Fibroblast of villous mesenchyme (primary cell): ENCODE data around the gene FLNC. TPM values are rescaled to one million over a fixed set of nuclear protein-coding genes. Genes with fewer than 3 reads are reported as not detected.

Source experiments
- DNase-seq: peaks from one replicate; pipeline ENCODE4 v3.0.0-alpha.2; 2010; ENCODE audit warnings: low read depth
- H3K4me3 ChIP-seq: 2 replicates; pipeline ENCODE4 v1.5.1; 2011; ENCODE audit warnings: low read depth, mild to moderate bottlenecking, low read length
- total RNA-seq: library from RNA; depleted of rRNA; stranded (reverse); fragments of >200 nt; gene quantifications from 2 replicates; pipeline ENCODE4 v1.2.3, GENCODE V29; 2012
- TF ChIP-seq, protein P1 (sequence below): IDR thresholded peaks from 2 replicates; pipeline ENCODE4 v1.5.1; 2012; ENCODE audit warnings: low read depth, mild to moderate bottlenecking, low read length; ENCODE audit not compliant: insufficient read depth

Gene FLNC
- total RNA-seq, 1 donor = 185 TPM

DNA sequence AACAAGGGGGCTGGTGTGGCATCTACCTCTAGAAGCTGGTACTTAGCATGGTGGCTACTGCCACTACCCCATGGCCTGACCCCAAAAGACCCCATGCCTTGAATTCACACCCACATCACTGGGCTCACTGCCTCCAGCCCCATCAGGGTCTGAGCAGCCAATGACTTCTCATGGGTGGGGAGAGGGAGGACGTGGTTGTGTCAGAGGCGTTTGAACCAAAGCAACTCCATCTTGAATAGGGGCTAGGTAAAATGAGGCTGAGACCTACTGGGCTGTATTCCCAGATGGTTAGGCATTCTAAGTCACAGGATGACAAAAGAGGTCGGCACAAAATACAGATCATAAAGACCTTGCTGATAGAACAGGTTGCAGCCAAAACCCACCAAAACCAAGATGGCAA, 65.1 kb downstream of the FLNC start:
- TF ChIP-seq, protein P1, sequence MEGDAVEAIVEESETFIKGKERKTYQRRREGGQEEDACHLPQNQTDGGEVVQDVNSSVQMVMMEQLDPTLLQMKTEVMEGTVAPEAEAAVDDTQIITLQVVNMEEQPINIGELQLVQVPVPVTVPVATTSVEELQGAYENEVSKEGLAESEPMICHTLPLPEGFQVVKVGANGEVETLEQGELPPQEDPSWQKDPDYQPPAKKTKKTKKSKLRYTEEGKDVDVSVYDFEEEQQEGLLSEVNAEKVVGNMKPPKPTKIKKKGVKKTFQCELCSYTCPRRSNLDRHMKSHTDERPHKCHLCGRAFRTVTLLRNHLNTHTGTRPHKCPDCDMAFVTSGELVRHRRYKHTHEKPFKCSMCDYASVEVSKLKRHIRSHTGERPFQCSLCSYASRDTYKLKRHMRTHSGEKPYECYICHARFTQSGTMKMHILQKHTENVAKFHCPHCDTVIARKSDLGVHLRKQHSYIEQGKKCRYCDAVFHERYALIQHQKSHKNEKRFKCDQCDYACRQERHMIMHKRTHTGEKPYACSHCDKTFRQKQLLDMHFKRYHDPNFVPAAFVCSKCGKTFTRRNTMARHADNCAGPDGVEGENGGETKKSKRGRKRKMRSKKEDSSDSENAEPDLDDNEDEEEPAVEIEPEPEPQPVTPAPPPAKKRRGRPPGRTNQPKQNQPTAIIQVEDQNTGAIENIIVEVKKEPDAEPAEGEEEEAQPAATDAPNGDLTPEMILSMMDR = no peak
- no peak overlapping the region for H3K4me3 ChIP-seq
- DNase-seq = no peak

DNA sequence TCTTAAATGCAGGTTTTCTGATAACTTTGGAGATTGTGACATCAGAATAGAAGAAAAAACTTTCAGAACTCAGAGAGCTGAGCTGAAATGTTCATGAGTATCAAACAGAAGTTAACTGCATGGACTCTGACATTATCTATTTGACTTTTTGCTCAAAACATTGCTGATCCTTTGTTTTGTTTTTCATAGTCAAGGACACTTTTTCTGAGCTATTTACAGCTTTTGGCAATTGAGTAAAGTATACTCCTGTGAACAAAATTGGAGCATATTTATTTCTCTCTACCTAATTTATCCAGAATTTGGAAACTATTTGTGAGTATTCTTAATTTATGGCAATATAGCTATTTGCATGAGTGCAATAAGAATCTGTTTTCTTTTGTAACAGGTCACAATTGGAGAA, 69.2 kb downstream of the FLNC start:
- no peak for DNase-seq
- TF ChIP-seq, protein P1 = no peak
- H3K4me3 ChIP-seq = no peak overlapping the region

DNA sequence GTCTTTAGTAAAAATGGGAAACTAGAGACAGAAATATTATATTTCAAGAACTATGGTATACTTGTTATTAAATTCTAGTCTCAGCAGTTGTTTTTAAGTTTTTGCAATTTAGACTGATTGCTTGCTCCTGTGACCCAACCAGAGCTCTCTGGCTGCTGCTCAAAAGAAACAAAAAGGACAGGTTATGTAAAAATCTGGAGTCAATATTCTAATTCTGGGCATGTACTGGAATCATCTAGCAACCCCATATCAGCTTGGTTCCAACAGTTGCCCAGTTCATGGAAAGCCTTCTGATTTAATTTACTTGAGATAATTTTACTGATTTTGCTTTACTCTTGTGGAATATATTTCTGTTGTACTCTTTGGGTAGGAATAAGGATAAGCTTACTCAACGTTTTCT, 70.0 kb downstream of the FLNC start:
- TF ChIP-seq, protein P1 = no peak
- H3K4me3 ChIP-seq = no peak overlapping the region
- DNase-seq = no peak

DNA sequence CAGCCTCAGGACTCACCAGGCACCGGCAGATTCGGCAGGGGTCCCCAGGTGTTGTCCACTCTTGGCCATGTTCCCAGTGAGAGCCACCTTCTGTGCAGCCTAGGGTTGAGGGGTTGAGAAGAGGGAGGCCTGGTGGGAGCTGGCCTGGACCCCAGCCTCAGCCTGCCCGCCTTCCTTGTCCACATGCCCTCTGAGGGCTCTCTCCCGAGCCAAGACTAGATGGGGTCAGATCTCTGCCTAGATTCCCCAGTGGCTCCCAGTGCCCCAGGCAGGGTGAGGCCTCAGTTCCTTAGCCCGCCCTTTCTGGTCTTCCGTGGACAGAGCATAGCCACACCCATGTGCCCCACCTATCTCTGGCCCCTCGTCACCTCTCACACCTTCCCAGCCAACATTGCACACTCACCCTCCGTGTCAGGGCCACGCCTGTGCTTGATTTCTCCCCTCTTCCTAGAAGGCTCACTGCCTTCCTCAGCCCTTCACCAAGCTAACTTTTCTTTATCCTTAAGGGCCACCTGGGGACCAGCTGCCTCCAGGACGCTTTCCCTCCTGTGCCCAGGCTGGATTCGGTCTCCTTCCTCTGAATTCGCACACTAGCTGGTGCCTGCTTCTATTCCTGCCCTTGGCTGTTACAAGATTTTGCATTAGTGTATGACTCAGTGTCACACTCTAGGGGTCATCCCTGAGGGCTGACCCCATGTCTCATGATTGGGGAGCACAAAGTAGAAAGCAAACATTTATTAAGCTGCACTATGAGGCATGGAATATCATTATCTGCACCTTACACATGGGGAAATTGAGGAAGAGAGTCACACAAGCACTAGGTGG, 72.8 kb downstream of the FLNC start:
- DNase-seq = peak; percentile 55
- TF ChIP-seq, protein P1 = no peak
- no peak overlapping the region for H3K4me3 ChIP-seq

DNA sequence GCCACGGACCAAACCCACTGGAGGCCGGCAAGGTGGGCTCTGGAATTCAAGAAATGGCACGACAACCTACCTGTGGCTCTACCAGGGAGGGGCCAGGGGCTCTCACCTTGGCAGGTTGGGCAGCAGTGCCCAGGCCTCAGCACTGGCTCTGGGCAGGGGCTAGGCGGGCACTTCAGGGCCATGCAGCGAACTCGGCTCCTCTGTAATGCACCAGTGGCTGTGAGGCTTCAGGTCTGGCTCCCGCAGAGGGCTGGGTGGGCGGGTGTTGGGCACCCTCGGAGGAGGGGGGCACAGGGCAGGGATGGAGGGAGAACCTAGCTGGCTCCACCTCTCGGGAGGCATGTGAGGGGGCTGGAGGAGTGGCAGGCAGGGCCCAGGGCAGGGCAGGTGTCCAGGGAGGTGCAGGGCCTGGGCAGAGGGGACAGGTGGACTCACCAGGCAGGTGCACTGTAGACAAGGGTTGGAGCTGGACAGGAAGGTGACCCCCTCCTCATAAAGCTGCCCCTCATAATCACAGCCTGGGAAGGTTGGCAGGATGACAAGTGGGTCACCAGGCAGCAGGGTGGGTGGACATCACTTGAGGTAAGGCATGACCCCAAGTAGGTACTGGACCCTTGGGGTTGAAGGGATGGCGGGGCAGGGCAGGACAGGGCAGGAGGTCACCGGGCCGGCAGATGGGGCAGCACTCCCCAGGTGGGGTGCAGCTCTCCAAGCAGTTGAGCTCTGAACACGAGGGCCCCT, 73.6 kb downstream of the FLNC start:
- H3K4me3 ChIP-seq = no peak overlapping the region
- TF ChIP-seq, protein P1 = no peak
- no peak for DNase-seq

DNA sequence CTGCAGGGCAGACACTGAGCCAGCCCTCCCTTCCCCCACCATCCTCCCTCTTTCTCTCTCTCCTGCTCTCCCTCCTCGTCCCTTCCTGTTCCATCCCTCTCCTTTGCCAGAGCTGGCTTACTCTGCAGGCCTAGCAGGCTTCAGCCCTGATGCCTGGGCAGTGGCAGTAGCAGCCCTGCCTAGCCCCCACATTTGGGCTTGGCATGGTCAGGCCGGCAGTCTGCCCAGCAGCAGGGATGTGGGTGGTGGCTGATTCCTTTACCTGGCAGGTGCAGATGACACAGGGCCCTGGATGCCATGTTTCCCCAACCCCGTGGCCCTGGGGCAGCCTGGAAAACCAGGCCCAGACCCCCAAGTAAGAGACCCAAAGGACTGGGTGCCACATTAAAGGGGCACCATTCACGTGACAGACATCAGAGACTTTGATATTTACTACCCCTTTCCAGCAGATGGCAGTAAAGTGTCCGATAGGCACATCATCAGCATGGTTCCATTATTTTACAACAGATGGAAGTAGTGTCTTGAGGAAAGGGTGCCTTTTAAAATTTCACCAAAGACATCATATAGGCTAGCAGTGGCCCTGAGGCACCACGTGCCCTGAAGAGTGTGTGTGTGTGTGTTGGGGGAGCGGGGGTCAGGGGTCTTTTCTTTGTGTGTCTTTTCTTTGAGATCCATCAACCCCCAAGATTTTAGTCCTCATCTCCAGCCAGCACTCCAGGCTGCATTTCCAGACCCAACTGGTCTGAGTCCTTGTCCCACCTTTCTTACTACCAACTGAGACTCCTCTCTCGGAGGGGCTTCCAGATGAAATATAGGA, 74.4 kb downstream of the FLNC start:
- TF ChIP-seq, protein P1 = peak; percentile 68
- no peak overlapping the region for H3K4me3 ChIP-seq
- peak; percentile 63 for DNase-seq
